GM18519 (cell line): ENCODE data around the gene PRR19.
A peak's percentile ranks its signal among the peaks of the same experiment; 100 is the strongest.
"Not testable (repeated sequence)": the region's sequence is repeated elsewhere in the genome, so short reads cannot be mapped to it uniquely, and the experiment has no call there.

Experiments used
- ATAC-seq: cut with Tn5 transposase; IDR thresholded peaks from one replicate; pipeline ENCODE4 v1.9.1; 2021; ENCODE audit warnings: mild to moderate bottlenecking, moderate library complexity; ENCODE audit not compliant: unreplicated experiment, low FRiP score

PRR19 gene

DNA sequence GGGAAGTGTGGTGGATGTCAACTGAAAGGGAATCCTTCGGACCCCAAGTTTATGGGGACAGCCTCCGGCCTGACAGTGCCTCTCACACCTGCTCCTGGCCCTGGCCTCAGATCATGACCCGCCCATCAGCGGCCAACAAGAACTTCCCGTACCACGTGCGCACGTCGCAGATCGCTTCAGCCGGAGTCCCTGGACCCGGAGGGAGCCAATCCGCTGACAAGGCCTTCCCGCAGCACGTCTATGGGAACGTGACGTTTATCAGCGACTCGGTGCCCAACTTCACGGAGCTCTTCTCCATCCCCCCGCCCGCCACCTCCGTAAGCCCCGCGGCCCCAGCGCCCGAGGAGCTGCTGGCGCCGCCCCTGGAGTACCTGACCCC, 21.5 kb downstream of the PRR19 start:
- no peak for ATAC-seq

DNA sequence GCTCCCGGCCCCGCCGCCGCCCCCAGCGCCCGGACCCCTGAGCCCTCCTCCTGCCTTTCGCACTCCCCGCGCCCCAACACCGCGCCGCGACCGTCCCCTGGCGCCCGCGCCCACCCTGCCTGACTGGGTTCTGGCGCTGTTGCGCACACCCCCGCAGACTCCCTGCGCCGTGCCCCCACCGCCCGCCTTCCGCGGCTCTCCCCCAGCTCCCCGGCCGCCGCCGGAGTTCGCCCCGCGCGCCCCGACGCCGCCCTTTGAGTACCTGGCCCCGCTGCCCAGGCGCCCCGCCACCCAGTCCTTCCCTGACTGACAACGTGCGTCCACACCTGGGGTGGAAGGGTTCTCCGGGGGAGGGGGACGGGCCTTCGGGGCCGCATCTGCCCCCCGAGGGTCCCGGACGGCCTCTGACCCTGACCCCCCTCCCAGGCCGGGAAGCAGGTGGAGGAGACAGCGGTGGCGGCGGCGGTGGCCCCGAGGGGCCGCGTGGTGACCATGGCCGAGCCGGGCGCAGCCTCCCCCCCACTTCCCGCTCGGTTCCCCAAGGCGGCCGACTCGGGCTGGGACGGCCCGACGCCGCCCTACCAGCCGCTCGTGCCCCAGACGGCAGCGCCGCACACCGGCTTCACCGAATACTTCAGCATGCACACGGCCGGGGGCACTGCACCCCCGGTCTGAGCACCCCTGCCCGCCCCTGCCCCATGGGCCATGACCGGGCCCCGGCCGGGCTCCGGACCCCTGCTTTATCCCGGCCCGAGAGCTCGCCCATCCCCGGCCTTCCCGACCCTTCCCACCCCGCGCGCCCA, 22.1 kb downstream of the PRR19 start:
- ATAC-seq: no peak

GRCh38 chr19:42324655-42325307, 22.8 kb downstream of the PRR19 start:
- no peak for ATAC-seq

DNA sequence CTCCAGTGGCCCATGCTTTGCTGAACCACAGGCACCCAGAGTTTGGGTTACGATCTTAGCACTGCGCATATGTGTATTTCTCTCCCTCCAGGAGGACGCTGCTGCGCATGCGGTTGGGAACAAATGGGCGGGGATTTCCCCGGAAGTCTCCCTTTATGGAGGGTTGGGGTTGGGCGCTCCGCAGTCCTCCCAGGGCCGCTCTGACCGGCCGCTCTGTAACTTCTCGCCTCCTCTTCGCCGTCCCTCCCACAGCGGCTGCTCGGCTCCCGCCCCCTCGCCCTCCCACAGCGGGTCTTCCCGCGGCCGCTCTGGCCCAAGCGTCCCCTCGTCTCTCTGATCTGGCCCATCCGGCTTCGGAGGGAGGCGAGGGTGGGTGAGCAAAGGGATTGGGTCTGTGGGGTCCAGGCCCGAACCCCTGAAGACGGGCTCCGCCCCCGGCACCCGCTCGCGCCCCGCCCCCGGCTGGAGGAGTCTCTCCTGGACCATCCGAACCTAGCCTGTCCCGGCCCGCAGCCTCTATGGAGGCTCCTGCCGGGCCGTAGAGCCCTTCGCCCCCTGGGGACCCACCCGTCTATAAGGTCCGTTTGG, 23.5 kb downstream of the PRR19 start, which contains the start of gene MEGF8:
Gene MEGF8, plus strand, starts transcription at position 328 of the 588 bp plus-strand sequence. CDS start 609 bp downstream, outside the sequence.
- ATAC-seq: peak; percentile 84

- ATAC-seq: peak; percentile 8
Measured at GRCh38 chr19:42325896-42326771, 24.2 kb downstream of the PRR19 start.

GRCh38 chr19:42326969-42327368, 25.0 kb downstream of the PRR19 start:
- ATAC-seq: no peak

- no peak for ATAC-seq
Measured at GRCh38 chr19:42327381-42327780, 25.4 kb downstream of the PRR19 start.

DNA sequence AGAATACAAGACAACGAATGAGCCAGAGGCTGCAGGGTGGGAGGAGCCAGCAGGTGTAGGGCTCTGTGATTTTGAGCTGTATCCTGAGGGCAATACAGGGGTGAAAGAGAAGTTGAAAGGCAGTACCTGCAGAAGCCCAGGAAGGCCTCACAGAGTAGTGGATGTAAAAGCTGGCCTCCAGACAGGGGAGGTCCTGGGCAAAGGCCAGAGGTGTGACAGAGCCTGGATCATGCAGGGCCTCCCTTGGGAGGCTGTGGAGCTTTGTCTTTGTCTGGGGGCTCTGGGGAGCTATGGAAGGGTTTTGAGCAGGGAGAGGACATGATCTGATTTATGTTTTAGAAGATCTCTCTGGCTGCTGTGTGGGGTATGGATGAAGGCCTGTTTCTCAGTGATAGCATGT, 26.2 kb downstream of the PRR19 start:
- ATAC-seq: no peak

GRCh38 chr19:42328854-42329253, 26.9 kb downstream of the PRR19 start:
- no peak for ATAC-seq

- ATAC-seq: no peak
Measured at GRCh38 chr19:42330241-42330711, 28.3 kb downstream of the PRR19 start.

DNA sequence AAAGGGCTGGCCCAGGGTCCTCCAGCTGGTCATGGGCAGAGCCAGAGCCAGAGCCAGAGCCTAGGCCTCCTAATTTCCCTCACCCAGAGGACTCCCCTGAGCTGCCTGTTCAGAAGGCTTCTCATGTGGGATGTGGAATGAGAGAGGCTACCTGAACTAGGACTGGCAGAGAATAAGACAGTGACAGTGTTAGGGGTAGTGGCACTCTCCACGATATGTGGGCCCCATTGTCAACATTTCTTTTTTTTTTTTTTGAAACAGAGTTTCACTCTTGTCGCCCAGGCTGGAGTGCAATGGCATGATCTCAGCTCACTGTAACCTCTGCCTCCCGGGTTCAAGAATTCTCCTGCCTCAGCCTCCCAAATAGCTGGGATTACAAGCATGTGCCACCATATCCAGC, 29.4 kb downstream of the PRR19 start:
- ATAC-seq: not testable (repeated sequence)

DNA sequence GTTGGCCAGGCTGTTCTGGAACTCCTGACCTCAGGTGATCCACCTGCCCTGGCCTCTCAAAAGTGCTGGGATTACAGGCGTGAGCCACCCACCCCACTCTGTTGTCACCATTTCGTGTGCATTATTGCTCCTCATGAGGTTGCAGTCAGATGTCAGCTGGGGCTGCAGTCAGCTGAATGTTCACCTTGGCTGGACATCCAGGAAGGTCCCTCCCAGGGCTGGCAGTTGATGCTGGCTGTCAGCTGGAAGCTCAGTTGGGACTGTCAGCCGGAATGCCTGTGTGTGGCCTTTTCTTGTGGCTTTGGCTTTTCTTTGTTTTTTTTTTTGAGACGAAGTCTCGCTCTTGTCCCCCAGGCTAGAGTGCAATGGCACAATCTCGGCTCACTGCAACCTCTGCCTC, 30.1 kb downstream of the PRR19 start:
- no peak for ATAC-seq

DNA sequence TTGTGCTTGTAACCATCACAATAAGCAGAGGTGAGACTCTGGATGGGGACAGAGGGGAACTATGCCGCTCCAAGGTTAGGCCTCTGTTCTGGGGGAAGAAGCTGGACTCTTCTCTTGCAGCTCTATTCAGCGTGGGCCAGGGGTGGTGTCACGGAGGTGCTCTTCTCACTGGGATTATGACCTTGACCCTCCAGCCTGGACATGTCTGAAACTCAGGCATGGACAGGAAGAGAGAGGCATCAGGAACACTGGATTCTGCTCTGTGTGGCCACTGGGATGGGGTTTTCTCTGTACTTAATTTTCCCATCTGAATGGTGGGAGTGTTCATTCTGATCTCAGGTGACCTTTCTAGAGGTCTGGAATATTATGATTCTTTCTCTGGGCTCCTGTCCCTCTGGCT, 31.1 kb downstream of the PRR19 start:
- no peak for ATAC-seq

GRCh38 chr19:42333975-42334696, 32.2 kb downstream of the PRR19 start:
- no peak for ATAC-seq

- no peak for ATAC-seq
Measured at GRCh38 chr19:42334697-42335373, 32.9 kb downstream of the PRR19 start.

DNA sequence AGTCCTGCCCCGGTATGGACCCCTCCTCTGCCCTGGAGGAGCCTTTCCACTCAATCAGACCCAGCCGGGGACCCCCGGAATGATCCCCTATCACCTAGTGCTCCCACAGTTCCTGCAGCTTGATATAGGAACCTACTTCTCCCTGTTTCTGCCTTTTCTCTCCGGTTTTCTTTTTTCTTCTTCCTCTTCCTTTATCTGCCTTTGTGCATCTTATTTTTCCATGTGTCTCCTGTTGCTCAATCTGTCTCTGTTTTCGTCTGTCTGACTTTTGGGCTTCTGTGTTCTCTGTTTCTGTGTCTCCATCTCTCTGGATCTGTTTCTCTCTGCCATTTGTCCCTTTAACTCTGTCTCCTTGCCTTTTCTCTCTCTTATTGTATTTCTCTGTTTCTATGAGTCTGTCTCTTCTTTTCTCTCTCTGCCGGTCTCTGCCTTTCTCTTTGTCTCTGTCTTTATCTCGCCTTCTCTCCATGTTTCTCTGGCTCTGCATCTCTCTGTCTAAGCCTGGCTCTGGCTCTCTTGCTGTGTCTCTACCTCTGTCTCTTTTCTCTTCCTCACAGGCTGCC, 33.5 kb downstream of the PRR19 start:
- ATAC-seq: no peak

GRCh38 chr19:42335971-42336370, 34.0 kb downstream of the PRR19 start:
- no peak for ATAC-seq

GRCh38 chr19:42339126-42339860, 37.4 kb downstream of the PRR19 start:
- ATAC-seq: not testable (repeated sequence)
